ENCODE measurements around the gene PTPN14. TPM values are rescaled to one million over a fixed set of nuclear protein-coding genes. Genes with fewer than 3 reads are reported as not detected.

PTPN14 gene
- total and polyA plus RNA-seq, 2 donors: 1.3 to 4.3 TPM

DNA sequence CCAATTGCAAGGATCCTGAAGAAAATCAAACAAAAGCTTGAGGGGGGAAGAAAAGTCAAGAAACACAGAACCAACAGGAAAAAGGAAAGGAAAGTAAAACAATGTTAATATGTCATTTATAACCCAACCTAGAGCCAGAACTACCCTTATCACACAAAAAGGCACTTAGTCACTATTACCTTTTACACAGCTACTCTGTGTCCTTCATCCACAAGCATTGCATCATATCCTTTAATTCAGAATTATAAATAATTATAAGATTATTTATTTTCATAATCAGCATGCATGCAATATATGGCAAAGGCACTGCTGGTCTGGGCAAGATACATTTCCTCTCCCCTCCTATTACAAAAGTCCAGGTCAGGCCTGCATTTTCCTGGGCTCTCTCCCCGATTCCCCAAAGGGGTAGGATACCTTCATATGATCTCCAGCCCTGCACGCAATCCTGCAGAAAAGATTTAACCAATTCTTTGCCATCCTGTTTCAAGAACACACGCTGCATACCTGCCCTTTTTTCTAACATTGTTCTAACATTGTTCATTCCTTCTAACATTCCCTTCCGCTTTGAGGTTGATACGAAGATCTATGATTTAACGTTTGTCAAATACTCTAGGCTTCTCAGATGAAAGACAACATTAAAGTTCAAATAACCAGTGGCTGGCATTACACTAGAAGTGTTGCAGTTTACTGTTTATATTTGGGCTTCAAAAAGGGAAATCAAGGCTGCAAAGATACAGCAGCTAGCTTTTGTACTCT is 4.3 kb downstream of the PTPN14 start:
- Histone ChIP-seq H3K9me3 (ENCODE audit: control insufficient read depth in 2 of 2, insufficient read depth in 1 of 2, low read length in 1 of 2) (no peaks in the 10 kb centered on the region), H3K4me3 (ENCODE audit: low read length in 2 of 2) (no peak overlapping the region), H3K27me3 (ENCODE audit: control insufficient read depth in 2 of 2, insufficient read depth in 1 of 2, low read length in 1 of 2) (peaks cover 25 to 27% of the 10 kb centered on the region in 2 donors), H3K27ac (ENCODE audit: low read depth in 1 of 2, low read length in 1 of 2) (no peak overlapping the region), H3K4me1 (ENCODE audit: control insufficient read depth in 2 of 2, insufficient read depth in 2 of 2, low read length in 2 of 2) (peaks cover 0 to 7% of the 10 kb centered on the region in 2 donors), H3K36me3 (ENCODE audit: control insufficient read depth in 2 of 2, insufficient read depth in 2 of 2, low read length in 1 of 2) (no peaks in the 10 kb centered on the region)
- no peak for DNase-seq (ENCODE audit: low read depth in 6 of 9, low spot score in 9 of 9)
- 94% methylated on average over 6 of the region's 6 CpGs for WGBS

DNA sequence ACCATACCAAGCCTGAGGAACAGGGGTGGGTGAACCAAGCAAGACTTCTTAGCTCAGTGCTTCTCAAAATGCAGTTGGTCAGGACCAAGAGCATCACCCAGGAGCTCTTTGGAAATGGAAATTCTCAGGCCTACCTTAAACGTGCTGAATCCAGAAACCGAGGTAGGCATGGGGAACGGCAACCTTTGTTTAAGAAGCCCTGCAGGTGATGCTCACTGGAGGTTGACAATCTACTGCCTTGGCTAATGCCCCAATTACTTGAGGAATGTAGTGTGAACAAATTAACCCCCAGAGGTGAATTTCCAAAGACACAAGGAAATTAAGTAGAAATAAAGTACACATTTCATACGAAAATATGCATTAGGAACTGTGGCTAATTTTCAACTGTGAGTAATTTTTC is 5.3 kb downstream of the PTPN14 start:
- WGBS: 96% methylated on average over 4 of the region's 4 CpGs
- Histone ChIP-seq H3K9me3 (ENCODE audit: control insufficient read depth in 2 of 2, insufficient read depth in 1 of 2, low read length in 1 of 2) (no peaks in the 10 kb centered on the region), H3K36me3 (ENCODE audit: control insufficient read depth in 2 of 2, insufficient read depth in 2 of 2, low read length in 1 of 2) (no peaks in the 10 kb centered on the region), H3K27me3 (ENCODE audit: control insufficient read depth in 2 of 2, insufficient read depth in 1 of 2, low read length in 1 of 2) (peaks cover 16 to 17% of the 10 kb centered on the region in 2 donors), H3K27ac (ENCODE audit: low read depth in 1 of 2, low read length in 1 of 2) (no peak overlapping the region), H3K4me1 (ENCODE audit: control insufficient read depth in 2 of 2, insufficient read depth in 2 of 2, low read length in 2 of 2) (peaks cover 0 to 3% of the 10 kb centered on the region in 2 donors), H3K4me3 (ENCODE audit: low read length in 2 of 2) (no peak overlapping the region)
- no peak for DNase-seq (ENCODE audit: low read depth in 6 of 9, low spot score in 9 of 9)

DNA sequence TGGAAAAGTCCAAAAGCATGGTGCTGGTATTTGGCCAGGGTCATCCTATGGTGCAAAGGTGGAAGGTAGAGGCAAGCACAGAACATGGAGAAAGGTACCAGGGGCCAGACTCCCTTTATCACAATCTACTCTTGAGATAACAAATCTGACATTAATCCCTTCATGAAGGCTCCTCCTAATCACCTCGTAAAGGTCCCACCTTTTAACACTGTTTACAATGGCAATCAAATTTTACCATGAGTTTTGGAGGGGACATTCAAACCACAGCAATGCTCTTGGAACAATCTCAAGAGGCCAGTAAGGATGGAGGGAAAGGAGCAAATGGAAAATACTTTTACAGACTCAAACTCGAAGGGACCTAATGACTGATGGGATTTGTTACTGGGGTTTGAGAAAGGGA is 6.1 kb downstream of the PTPN14 start:
- Histone ChIP-seq H3K27me3 (ENCODE audit: control insufficient read depth in 2 of 2, insufficient read depth in 1 of 2, low read length in 1 of 2) (peaks cover 8 to 9% of the 10 kb centered on the region in 2 donors), H3K9me3 (ENCODE audit: control insufficient read depth in 2 of 2, insufficient read depth in 1 of 2, low read length in 1 of 2) (no peaks in the 10 kb centered on the region), H3K4me3 (ENCODE audit: low read length in 2 of 2) (no peak overlapping the region), H3K4me1 (ENCODE audit: control insufficient read depth in 2 of 2, insufficient read depth in 2 of 2, low read length in 2 of 2) (no peaks in the 10 kb centered on the region), H3K36me3 (ENCODE audit: control insufficient read depth in 2 of 2, insufficient read depth in 2 of 2, low read length in 1 of 2) (no peaks in the 10 kb centered on the region), H3K27ac (ENCODE audit: low read depth in 1 of 2, low read length in 1 of 2) (no peak overlapping the region)
- no peak for DNase-seq (ENCODE audit: low read depth in 6 of 9, low spot score in 9 of 9)
- WGBS: 96% methylated on average over 2 of the region's 2 CpGs

DNA sequence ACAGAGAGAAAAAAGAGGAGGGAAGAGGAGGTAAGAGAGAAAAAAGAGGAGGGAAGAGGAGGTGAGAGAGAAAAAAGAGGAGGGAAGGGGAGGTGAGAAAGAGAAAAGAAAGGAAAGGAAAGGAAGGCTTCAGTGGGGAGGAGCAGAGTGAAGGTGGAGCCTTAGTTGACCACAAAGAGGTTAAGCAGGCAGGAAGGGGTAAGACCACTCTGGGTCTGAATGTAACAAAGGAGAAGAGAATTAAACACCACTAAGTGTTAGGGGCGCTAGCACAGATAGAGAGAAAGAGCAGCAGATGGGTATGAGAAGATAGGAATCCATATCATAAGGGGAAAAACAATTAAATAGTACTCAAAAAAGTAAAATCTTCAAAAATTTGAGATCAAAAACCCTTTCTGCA is 6.6 kb downstream of the PTPN14 start:
- H3K4me3 ChIP-seq (ENCODE audit: low read length in 2 of 2): no peak overlapping the region
- H3K27me3 ChIP-seq (ENCODE audit: control insufficient read depth in 2 of 2, insufficient read depth in 1 of 2, low read length in 1 of 2): peaks cover 3 to 4% of the 10 kb centered on the region in 2 donors
- no peaks in the 10 kb centered on the region for H3K9me3 ChIP-seq (ENCODE audit: control insufficient read depth in 2 of 2, insufficient read depth in 1 of 2, low read length in 1 of 2)
- WGBS: 42% methylated on average over 1 of the region's 1 CpG
- no peak for DNase-seq (ENCODE audit: low read depth in 6 of 9, low spot score in 9 of 9)
- H3K4me1 ChIP-seq (ENCODE audit: control insufficient read depth in 2 of 2, insufficient read depth in 2 of 2, low read length in 2 of 2): no peaks in the 10 kb centered on the region
- H3K36me3 ChIP-seq (ENCODE audit: control insufficient read depth in 2 of 2, insufficient read depth in 2 of 2, low read length in 1 of 2): no peaks in the 10 kb centered on the region
- no peak overlapping the region for H3K27ac ChIP-seq (ENCODE audit: low read depth in 1 of 2, low read length in 1 of 2)

DNA sequence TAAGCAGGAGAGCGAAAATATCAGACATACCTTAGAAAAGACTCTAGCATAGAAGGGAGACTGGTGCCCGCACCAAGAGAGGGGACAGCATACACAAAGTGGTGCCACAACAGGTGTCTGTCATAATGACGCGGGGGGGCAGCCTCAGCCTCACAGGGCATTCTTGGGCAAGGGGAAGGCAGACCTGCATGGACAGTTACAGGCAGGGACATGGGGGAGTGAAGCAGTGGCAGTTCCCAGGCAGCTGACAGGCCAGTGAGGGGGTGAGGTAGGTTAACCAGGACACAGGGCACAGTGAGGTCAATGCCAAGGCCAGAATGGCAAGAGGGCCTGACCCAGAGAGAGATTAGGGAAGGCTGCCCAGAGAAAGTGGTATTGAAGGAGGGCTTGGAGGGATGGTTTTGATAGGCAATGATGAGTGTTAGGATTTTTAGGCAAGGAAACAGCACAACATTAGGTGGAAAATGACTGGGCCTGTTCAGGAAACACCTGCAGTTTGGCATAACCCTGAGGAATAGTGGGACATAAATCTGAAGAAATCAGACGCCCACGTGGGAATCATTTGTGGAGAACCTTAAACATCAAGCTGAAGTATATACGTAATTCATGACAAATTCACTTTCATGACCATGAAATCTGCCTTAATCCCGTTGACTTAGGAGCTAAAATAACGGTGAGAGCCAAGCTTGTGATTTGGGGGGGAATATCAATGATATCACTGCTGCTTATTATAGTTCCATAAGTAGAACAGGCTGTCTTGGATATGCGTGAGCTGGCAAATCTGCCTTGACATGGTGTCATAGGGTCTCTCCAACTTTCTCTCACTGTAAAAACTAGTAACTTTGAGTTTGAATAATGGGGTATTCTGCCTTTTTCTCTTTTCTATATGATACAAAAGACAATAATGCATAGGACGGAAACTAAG is 8.9 kb downstream of the PTPN14 start:
- Histone ChIP-seq H3K27ac (ENCODE audit: low read depth in 1 of 2, low read length in 1 of 2) (no peak overlapping the region), H3K9me3 (ENCODE audit: control insufficient read depth in 2 of 2, insufficient read depth in 1 of 2, low read length in 1 of 2) (no peaks in the 10 kb centered on the region), H3K4me1 (ENCODE audit: control insufficient read depth in 2 of 2, insufficient read depth in 2 of 2, low read length in 2 of 2) (no peaks in the 10 kb centered on the region), H3K36me3 (ENCODE audit: control insufficient read depth in 2 of 2, insufficient read depth in 2 of 2, low read length in 1 of 2) (no peaks in the 10 kb centered on the region), H3K4me3 (ENCODE audit: low read length in 2 of 2) (no peak overlapping the region), H3K27me3 (ENCODE audit: control insufficient read depth in 2 of 2, insufficient read depth in 1 of 2, low read length in 1 of 2) (no peaks in the 10 kb centered on the region)
- no peak for DNase-seq (ENCODE audit: low read depth in 6 of 9, low spot score in 9 of 9)
- 93% methylated on average over 11 of the region's 11 CpGs for WGBS

DNA sequence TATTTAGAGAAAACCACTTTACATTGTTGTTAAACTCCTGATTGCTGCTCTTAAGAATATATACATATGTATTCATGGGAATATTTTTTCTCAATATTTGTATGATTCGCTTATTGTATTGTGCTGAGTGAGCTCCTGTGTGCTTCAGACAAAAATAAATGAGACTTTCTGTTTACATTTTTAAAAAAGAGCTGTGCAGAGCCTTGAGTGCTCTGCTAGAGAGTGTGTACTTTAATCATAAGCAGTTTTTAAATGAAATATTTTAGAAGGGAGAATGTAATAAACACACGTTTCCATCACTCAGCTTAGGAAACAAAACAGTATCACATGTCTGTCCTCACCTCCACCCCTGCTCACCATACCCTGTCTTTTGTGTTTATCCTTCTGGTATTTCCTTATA is 9.7 kb downstream of the PTPN14 start:
- H3K4me1 ChIP-seq (ENCODE audit: control insufficient read depth in 2 of 2, insufficient read depth in 2 of 2, low read length in 2 of 2): no peaks in the 10 kb centered on the region
- no peaks in the 10 kb centered on the region for H3K27me3 ChIP-seq (ENCODE audit: control insufficient read depth in 2 of 2, insufficient read depth in 1 of 2, low read length in 1 of 2)
- no peak overlapping the region for H3K4me3 ChIP-seq (ENCODE audit: low read length in 2 of 2)
- no peaks in the 10 kb centered on the region for H3K36me3 ChIP-seq (ENCODE audit: control insufficient read depth in 2 of 2, insufficient read depth in 2 of 2, low read length in 1 of 2)
- no peak for DNase-seq (ENCODE audit: low read depth in 6 of 9, low spot score in 9 of 9)
- no peak overlapping the region for H3K27ac ChIP-seq (ENCODE audit: low read depth in 1 of 2, low read length in 1 of 2)
- 94% methylated on average over 2 of the region's 2 CpGs for WGBS
- H3K9me3 ChIP-seq (ENCODE audit: control insufficient read depth in 2 of 2, insufficient read depth in 1 of 2, low read length in 1 of 2): no peaks in the 10 kb centered on the region

DNA sequence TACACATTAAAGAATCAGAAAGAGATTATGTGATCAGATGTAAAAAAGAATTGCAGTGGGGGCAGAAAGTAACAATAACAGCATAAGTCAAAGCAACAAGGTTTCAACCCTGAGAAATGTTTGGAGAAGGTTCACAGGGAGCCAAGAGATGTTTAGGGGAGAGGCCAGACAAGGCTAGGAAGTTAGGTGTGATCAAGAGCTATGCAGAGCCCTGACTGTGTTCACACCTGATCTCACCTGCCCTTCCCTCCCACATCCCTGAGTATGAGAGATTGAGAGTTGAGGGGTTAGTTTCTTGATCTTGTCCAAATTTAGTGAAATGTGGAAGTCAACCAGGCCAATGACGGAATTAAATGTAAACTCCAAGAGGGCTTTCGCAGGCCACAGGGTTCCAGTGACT is 10.2 kb downstream of the PTPN14 start:
- no peaks in the 10 kb centered on the region for H3K9me3 ChIP-seq (ENCODE audit: control insufficient read depth in 2 of 2, insufficient read depth in 1 of 2, low read length in 1 of 2)
- WGBS: 96% methylated on average over 2 of the region's 2 CpGs
- H3K27me3 ChIP-seq (ENCODE audit: control insufficient read depth in 2 of 2, insufficient read depth in 1 of 2, low read length in 1 of 2): no peaks in the 10 kb centered on the region
- DNase-seq (ENCODE audit: low read depth in 6 of 9, low spot score in 9 of 9): no peak
- H3K4me3 ChIP-seq (ENCODE audit: low read length in 2 of 2): no peak overlapping the region
- H3K36me3 ChIP-seq (ENCODE audit: control insufficient read depth in 2 of 2, insufficient read depth in 2 of 2, low read length in 1 of 2): no peaks in the 10 kb centered on the region
- no peaks in the 10 kb centered on the region for H3K4me1 ChIP-seq (ENCODE audit: control insufficient read depth in 2 of 2, insufficient read depth in 2 of 2, low read length in 2 of 2)
- H3K27ac ChIP-seq (ENCODE audit: low read depth in 1 of 2, low read length in 1 of 2): no peak overlapping the region

DNA sequence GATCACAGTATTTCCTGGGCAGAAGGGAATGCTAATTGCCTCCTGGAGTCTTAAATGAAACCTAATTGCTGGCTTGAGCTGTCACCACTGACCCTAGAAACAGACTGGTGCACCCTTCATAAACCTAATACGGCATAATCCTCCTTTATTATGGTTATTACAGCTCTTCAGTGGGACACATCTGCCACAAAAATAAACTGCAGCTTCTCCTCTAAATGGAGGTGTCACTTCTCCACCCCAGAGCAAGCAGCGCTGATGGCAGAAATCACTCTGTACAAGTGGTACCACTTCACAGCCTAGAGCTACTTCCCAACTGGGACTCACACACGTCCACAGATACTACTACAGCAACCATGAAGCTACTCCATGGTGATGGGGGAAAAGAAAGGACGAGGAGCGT is 11.1 kb downstream of the PTPN14 start:
- Histone ChIP-seq H3K36me3 (ENCODE audit: control insufficient read depth in 2 of 2, insufficient read depth in 2 of 2, low read length in 1 of 2) (no peaks in the 10 kb centered on the region), H3K9me3 (ENCODE audit: control insufficient read depth in 2 of 2, insufficient read depth in 1 of 2, low read length in 1 of 2) (no peaks in the 10 kb centered on the region), H3K4me3 (ENCODE audit: low read length in 2 of 2) (no peak overlapping the region), H3K27me3 (ENCODE audit: control insufficient read depth in 2 of 2, insufficient read depth in 1 of 2, low read length in 1 of 2) (no peaks in the 10 kb centered on the region), H3K27ac (ENCODE audit: low read depth in 1 of 2, low read length in 1 of 2) (no peak overlapping the region), H3K4me1 (ENCODE audit: control insufficient read depth in 2 of 2, insufficient read depth in 2 of 2, low read length in 2 of 2) (no peaks in the 10 kb centered on the region)
- DNase-seq (ENCODE audit: low read depth in 6 of 9, low spot score in 9 of 9): no peak
- WGBS: 93% methylated on average over 5 of the region's 5 CpGs

DNA sequence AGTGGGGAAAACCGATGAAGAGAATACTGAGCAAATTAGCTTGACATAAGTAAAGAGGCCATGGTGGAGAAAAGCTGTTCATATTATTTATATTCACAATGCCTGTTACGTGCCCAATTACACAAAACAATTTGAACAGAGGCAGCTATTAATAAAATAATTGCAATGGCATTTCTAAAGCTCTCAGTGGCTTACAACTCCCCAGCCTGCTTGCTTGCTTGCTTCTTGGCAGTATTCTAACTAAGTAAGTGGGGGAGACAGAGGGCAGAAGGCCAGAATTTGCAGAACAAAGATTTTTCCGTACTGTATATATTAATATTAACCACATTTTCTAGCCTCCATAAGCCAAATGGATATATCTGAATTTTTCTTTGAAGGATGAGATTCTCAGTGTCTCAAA is 12.9 kb downstream of the PTPN14 start:
- no peaks in the 10 kb centered on the region for H3K4me1 ChIP-seq (ENCODE audit: control insufficient read depth in 2 of 2, insufficient read depth in 2 of 2, low read length in 2 of 2)
- no peaks in the 10 kb centered on the region for H3K27me3 ChIP-seq (ENCODE audit: control insufficient read depth in 2 of 2, insufficient read depth in 1 of 2, low read length in 1 of 2)
- 96% methylated on average over 3 of the region's 3 CpGs for WGBS
- DNase-seq (ENCODE audit: low read depth in 6 of 9, low spot score in 9 of 9): no peak
- H3K4me3 ChIP-seq (ENCODE audit: low read length in 2 of 2): no peak overlapping the region
- no peak overlapping the region for H3K27ac ChIP-seq (ENCODE audit: low read depth in 1 of 2, low read length in 1 of 2)
- no peaks in the 10 kb centered on the region for H3K9me3 ChIP-seq (ENCODE audit: control insufficient read depth in 2 of 2, insufficient read depth in 1 of 2, low read length in 1 of 2)
- H3K36me3 ChIP-seq (ENCODE audit: control insufficient read depth in 2 of 2, insufficient read depth in 2 of 2, low read length in 1 of 2): no peaks in the 10 kb centered on the region

Measured in thymus (tissue), 11 donors.